RWPE2 (cell line): ENCODE results near the gene PRDX1.

Source experiments
- ATAC-seq: fragments of 200-7000 bp; cut with Tn5 transposase; 3 replicates; pipeline ENCODE4 v1.9.1; 2021; ENCODE audit warnings: low read depth
- DNase-seq: peaks from one replicate; pipeline ENCODE4 v3.0.0-alpha.2; 2020; ENCODE audit warnings: low spot score
- H3K27ac ChIP-seq: fragments of 450-650 bp; 2 replicates; pipeline ENCODE4 v1.5.1; 2017; ENCODE audit warnings: mild to moderate bottlenecking; ENCODE audit not compliant: poor library complexity, severe bottlenecking
- H3K27me3 ChIP-seq: fragments of 250-450 bp; sonication (Bioruptor Pico); 2 replicates; pipeline ENCODE4 v1.5.1; 2021; ENCODE audit warnings: mild to moderate bottlenecking, moderate library complexity; ENCODE audit not compliant: insufficient read depth, poor library complexity, severe bottlenecking
- H3K36me3 ChIP-seq: fragments of 250-450 bp; sonication (Bioruptor Pico); 2 replicates; pipeline ENCODE4 v1.5.1; 2020; ENCODE audit warnings: low read depth, mild to moderate bottlenecking, moderate library complexity
- H3K4me1 ChIP-seq: fragments of 250-450 bp; sonication (Bioruptor Pico); 2 replicates; pipeline ENCODE4 v1.5.1; 2021; ENCODE audit warnings: mild to moderate bottlenecking, moderate library complexity; ENCODE audit not compliant: insufficient read depth, poor library complexity, severe bottlenecking
- H3K4me3 ChIP-seq: fragments of 250-450 bp; sonication (Bioruptor Pico); 2 replicates; pipeline ENCODE4 v1.5.1; 2021; ENCODE audit warnings: mild to moderate bottlenecking, moderate library complexity; ENCODE audit not compliant: severe bottlenecking
- H3K9me3 ChIP-seq: fragments of 250-450 bp; sonication (Bioruptor Pico); 2 replicates; pipeline ENCODE4 v1.5.1; 2021; ENCODE audit warnings: mild to moderate bottlenecking, moderate library complexity; ENCODE audit not compliant: severe bottlenecking
- CTCF ChIP-seq: fragments of 450-650 bp; IDR thresholded peaks from one replicate; pipeline ENCODE4 v1.5.1; 2017; ENCODE audit warnings: mild to moderate bottlenecking, moderate library complexity; ENCODE audit not compliant: poor library complexity, severe bottlenecking

Gene PRDX1

GRCh38 chr1:45545553-45546310 lies 24.0 kb upstream of the PRDX1 start:
- TF ChIP-seq CTCF = no peak
- H3K27ac ChIP-seq = no peak overlapping the region
- no peak for ATAC-seq
- DNase-seq = no peak
- no peak overlapping the region for H3K4me3 ChIP-seq
- H3K27me3 ChIP-seq = no peaks in the 10 kb centered on the region
- H3K9me3 ChIP-seq = no peaks in the 10 kb centered on the region
- no peaks in the 10 kb centered on the region for H3K36me3 ChIP-seq
- H3K4me1 ChIP-seq = peaks cover 2% of the 10 kb centered on the region

- no peak overlapping the region for H3K27ac ChIP-seq
- H3K36me3 ChIP-seq = no peaks in the 10 kb centered on the region
- H3K4me1 ChIP-seq = peaks cover 2% of the 10 kb centered on the region
- H3K27me3 ChIP-seq = no peaks in the 10 kb centered on the region
- H3K9me3 ChIP-seq = no peaks in the 10 kb centered on the region
- no peak overlapping the region for H3K4me3 ChIP-seq
- ATAC-seq = peak; percentile 25; the same call in 1 of the 3 replicates
- no peak for DNase-seq
- no peak for TF ChIP-seq CTCF
Measured at GRCh38 chr1:45545019-45545493, 23.4 kb upstream of the PRDX1 start.

- Histone ChIP-seq H3K27me3 (no peaks in the 10 kb centered on the region), H3K4me1 (no peaks in the 10 kb centered on the region), H3K36me3 (no peaks in the 10 kb centered on the region), H3K9me3 (no peaks in the 10 kb centered on the region), H3K27ac (no peak overlapping the region), H3K4me3 (no peak overlapping the region)
- no peak for ATAC-seq
- DNase-seq = no peak
- no peak for TF ChIP-seq CTCF
Measured at GRCh38 chr1:45544530-45544929, 22.8 kb upstream of the PRDX1 start.

- Histone ChIP-seq H3K36me3 (no peaks in the 10 kb centered on the region), H3K27me3 (no peaks in the 10 kb centered on the region), H3K27ac (no peak overlapping the region), H3K4me1 (no peaks in the 10 kb centered on the region), H3K4me3 (no peak overlapping the region), H3K9me3 (no peaks in the 10 kb centered on the region)
- no peak for TF ChIP-seq CTCF
- ATAC-seq (no peak), DNase-seq (no peak)
Measured at GRCh38 chr1:45543581-45544417, 22.1 kb upstream of the PRDX1 start.
